PC-3 (cell line): Measurements from ENCODE around the gene COL13A1.
A peak's percentile ranks its signal among the peaks of the same experiment; 100 is the strongest.

Source experiments
- EZH2 ChIP-seq: fragments of 300-600 bp; sonication (generic); IDR thresholded peaks from one replicate; pipeline ENCODE4 v1.6.1; 2017; ENCODE audit warnings: antibody characterized with exemption, mild to moderate bottlenecking, low read length; ENCODE audit not compliant: unreplicated experiment
- TF ChIP-seq, protein P1 (sequence below): fragments of 300-600 bp; sonication (generic); conservative IDR thresholded peaks from 2 replicates; pipeline ENCODE4 v1.5.1; 2017; ENCODE audit warnings: antibody characterized with exemption, low read depth, mild to moderate bottlenecking, low read length

DNA sequence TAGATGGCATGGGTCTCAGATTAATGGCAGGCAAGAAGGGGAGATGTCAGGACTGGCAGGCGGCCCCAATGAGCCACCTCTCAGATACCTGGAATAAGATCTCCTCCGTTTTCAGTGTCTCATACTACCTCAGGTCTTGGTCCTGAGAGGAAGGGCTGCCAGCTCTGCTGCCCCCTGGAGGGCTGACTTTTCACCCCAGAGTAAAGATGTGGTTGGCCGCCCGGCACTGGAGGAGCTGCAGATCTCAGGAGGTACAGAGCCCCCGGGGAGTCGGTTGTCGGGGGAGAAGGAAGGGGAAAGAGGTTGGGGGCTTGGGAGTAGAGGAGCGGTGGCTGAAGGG, 642 bp upstream of the COL13A1 start:
- TF ChIP-seq, protein P1, sequence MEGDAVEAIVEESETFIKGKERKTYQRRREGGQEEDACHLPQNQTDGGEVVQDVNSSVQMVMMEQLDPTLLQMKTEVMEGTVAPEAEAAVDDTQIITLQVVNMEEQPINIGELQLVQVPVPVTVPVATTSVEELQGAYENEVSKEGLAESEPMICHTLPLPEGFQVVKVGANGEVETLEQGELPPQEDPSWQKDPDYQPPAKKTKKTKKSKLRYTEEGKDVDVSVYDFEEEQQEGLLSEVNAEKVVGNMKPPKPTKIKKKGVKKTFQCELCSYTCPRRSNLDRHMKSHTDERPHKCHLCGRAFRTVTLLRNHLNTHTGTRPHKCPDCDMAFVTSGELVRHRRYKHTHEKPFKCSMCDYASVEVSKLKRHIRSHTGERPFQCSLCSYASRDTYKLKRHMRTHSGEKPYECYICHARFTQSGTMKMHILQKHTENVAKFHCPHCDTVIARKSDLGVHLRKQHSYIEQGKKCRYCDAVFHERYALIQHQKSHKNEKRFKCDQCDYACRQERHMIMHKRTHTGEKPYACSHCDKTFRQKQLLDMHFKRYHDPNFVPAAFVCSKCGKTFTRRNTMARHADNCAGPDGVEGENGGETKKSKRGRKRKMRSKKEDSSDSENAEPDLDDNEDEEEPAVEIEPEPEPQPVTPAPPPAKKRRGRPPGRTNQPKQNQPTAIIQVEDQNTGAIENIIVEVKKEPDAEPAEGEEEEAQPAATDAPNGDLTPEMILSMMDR = peak; percentile 97
- no peak for TF ChIP-seq EZH2
